Chondrocyte (in vitro differentiated cells): Measurements from ENCODE around the gene FILIP1. TPM values are rescaled to one million over a fixed set of nuclear protein-coding genes. Genes with fewer than 3 reads are reported as not detected.

Experiments
- DNase-seq: peaks from one replicate; pipeline ENCODE4 v3.0.0; 2021; ENCODE audit warnings: mixed read lengths, low spot score
- H3K27ac Mint-ChIP-seq: one replicate; pipeline ENCODE4 v1.8.0; 2021; ENCODE audit warnings: mild to moderate bottlenecking, moderate library complexity, mixed read lengths; ENCODE audit not compliant: unreplicated experiment
- H3K27me3 Mint-ChIP-seq: 2 replicates; pipeline ENCODE4 v1.8.0; 2021; ENCODE audit warnings: low read depth, mixed read lengths
- H3K36me3 Mint-ChIP-seq: 2 replicates; pipeline ENCODE4 v1.8.0; 2021; ENCODE audit warnings: low read depth, mixed read lengths
- H3K4me1 Mint-ChIP-seq: 2 replicates; pipeline ENCODE4 v1.8.0; 2021; ENCODE audit warnings: low read depth, mild to moderate bottlenecking, mixed read lengths
- H3K4me3 Mint-ChIP-seq: one replicate; pipeline ENCODE4 v1.8.0; 2021; ENCODE audit warnings: mild to moderate bottlenecking, moderate library complexity, mixed read lengths; ENCODE audit not compliant: unreplicated experiment
- H3K9me3 Mint-ChIP-seq: 2 replicates; pipeline ENCODE4 v1.8.0; 2021; ENCODE audit warnings: low read depth, mixed read lengths
- total RNA-seq: library from RNA; stranded (reverse); gene quantifications from 3 replicates; pipeline ENCODE4 v1.2.1, GENCODE V29; 2021
- TF ChIP-seq, protein P1 (sequence below): fragments of 200-600 bp; sonication (generic); IDR thresholded peaks from 2 replicates; pipeline ENCODE4 v1.5.0; 2021; ENCODE audit warnings: antibody characterized with exemption, mild to moderate bottlenecking, moderate library complexity

FILIP1 gene
- total RNA-seq, 1 donor from 2014 or later = 7.0 TPM

- TF ChIP-seq, protein P1, sequence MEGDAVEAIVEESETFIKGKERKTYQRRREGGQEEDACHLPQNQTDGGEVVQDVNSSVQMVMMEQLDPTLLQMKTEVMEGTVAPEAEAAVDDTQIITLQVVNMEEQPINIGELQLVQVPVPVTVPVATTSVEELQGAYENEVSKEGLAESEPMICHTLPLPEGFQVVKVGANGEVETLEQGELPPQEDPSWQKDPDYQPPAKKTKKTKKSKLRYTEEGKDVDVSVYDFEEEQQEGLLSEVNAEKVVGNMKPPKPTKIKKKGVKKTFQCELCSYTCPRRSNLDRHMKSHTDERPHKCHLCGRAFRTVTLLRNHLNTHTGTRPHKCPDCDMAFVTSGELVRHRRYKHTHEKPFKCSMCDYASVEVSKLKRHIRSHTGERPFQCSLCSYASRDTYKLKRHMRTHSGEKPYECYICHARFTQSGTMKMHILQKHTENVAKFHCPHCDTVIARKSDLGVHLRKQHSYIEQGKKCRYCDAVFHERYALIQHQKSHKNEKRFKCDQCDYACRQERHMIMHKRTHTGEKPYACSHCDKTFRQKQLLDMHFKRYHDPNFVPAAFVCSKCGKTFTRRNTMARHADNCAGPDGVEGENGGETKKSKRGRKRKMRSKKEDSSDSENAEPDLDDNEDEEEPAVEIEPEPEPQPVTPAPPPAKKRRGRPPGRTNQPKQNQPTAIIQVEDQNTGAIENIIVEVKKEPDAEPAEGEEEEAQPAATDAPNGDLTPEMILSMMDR = no peak
- H3K4me3 Mint-ChIP-seq = no peak overlapping the region
- no peak overlapping the region for H3K27ac Mint-ChIP-seq
- no peaks in the 10 kb centered on the region for H3K36me3 Mint-ChIP-seq
- peaks cover 30% of the 10 kb centered on the region for H3K4me1 Mint-ChIP-seq
- DNase-seq = no peak
- H3K9me3 Mint-ChIP-seq = no peaks in the 10 kb centered on the region
- H3K27me3 Mint-ChIP-seq = no peaks in the 10 kb centered on the region
Measured at GRCh38 chr6:75497994-75498393, 4.4 kb upstream of the FILIP1 start.

- no peak for DNase-seq
- Mint-ChIP-seq H3K27ac (no peak overlapping the region), H3K36me3 (no peaks in the 10 kb centered on the region), H3K4me1 (peaks cover 49% of the 10 kb centered on the region), H3K9me3 (no peaks in the 10 kb centered on the region), H3K4me3 (no peak overlapping the region), H3K27me3 (no peaks in the 10 kb centered on the region)
- TF ChIP-seq, protein P1 = no peak
Measured at GRCh38 chr6:75495011-75495410, 1.4 kb upstream of the FILIP1 start.

GRCh38 chr6:75494290-75494689 lies 690 bp upstream of the FILIP1 start:
- no peaks in the 10 kb centered on the region for H3K36me3 Mint-ChIP-seq
- TF ChIP-seq, protein P1 = no peak
- no peak for DNase-seq
- peak overlapping the region; percentile 3 for H3K27ac Mint-ChIP-seq
- no peaks in the 10 kb centered on the region for H3K27me3 Mint-ChIP-seq
- H3K4me1 Mint-ChIP-seq = peaks cover 53% of the 10 kb centered on the region
- no peak overlapping the region for H3K4me3 Mint-ChIP-seq
- H3K9me3 Mint-ChIP-seq = no peaks in the 10 kb centered on the region

DNA sequence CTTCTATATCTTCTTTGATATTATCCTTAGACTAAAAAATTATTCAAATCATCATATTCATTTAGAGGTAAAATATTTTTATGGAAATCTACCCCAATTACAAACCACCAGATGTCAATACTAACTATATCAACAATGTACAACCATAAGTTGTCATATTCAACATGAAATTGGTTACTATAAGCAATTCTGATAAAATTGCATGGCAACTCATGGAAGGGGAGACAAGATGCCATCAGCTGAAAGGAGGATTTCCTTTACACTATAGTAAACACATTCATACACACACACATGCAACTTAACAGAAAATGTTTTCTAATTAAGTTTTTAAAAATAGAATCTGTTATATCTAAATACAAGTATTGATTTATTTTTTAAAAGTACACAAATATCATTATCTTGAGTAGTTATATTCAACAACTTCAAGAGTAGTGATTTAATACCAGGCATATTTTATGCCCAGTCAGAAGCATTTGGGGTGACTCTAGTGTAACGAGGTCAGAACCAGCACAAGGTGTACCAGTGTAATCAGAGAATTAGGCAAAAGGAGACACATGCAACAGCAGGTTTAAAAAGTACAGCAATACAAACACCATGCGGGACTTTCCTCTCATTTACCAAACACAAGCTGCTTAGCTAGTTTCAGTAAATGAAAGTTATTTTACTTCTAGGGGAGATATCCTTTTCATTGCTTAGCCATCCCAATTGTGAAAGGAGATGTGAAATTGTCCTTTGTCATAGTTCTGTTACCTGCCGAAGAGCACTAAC lies 1.0 kb downstream of the FILIP1 start:
- no peak for DNase-seq
- no peaks in the 10 kb centered on the region for H3K36me3 Mint-ChIP-seq
- H3K27ac Mint-ChIP-seq = peak overlapping the region; percentile 87
- H3K9me3 Mint-ChIP-seq = no peaks in the 10 kb centered on the region
- TF ChIP-seq, protein P1 = no peak
- peaks cover 70% of the 10 kb centered on the region for H3K4me1 Mint-ChIP-seq
- no peaks in the 10 kb centered on the region for H3K27me3 Mint-ChIP-seq
- peak overlapping the region; percentile 68 for H3K4me3 Mint-ChIP-seq

DNA sequence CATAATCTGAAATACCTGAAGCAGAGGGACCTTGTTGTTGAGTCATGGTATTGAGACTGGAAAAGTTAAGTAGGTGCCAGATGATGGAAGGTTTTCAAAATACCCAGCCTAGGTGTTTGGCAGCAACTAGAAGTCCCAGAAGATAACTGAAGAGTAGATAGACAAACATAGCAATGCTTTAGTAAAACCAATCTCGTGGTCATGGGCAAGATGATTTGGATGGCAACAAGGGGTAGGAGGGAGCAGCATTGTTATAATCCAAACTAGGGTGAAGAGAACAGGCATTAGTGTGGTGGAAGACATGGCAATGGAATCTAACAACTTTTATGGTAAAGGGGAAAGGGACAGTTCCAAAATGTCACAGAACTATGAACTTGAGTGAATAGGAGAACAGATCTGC lies 2.3 kb downstream of the FILIP1 start:
- Mint-ChIP-seq H3K4me3 (peak overlapping the region; percentile 57), H3K9me3 (no peaks in the 10 kb centered on the region), H3K4me1 (peaks cover 71% of the 10 kb centered on the region), H3K27ac (peak overlapping the region; percentile 1), H3K27me3 (no peaks in the 10 kb centered on the region), H3K36me3 (no peaks in the 10 kb centered on the region)
- DNase-seq = no peak
- TF ChIP-seq, protein P1 = no peak
